OCI-LY7 (cell line): ENCODE results near the gene ACADVL. TPM values are rescaled to one million over a fixed set of nuclear protein-coding genes. Genes with fewer than 3 reads are reported as not detected.

ENCODE experiments used
- BruUV-seq: library from RNA; stranded (reverse); fragments of 400-500 nt; replicated peaks from 2 replicates; lab custom pipeline; 2021; lab: Mats Ljungman, UMichigan
- CTCF ChIA-PET: fragments of 300-600 bp; sonication (Branson Sonifier 250); formaldehyde crosslinking; loops from one replicate; lab custom pipeline; 2022; ENCODE audit warnings: antibody characterized with exemption; ENCODE audit not compliant: unreplicated experiment; lab: Charles Lee
- POLR2A ChIA-PET: fragments of 300-600 bp; sonication (Branson Sonifier 250); formaldehyde crosslinking; loops from one replicate; lab custom pipeline; 2022; ENCODE audit warnings: antibody characterized with exemption; lab: Charles Lee
- DNase-seq: peaks from one replicate; pipeline ENCODE4 v3.0.0-alpha.2; 2015; ENCODE audit warnings: low spot score
- H2AFZ ChIP-seq: fragments of 200-600 bp; sonication (generic), shearing (Covaris generic); 2 replicates; pipeline ENCODE4 v1.6.1; 2014; ENCODE audit warnings: mild to moderate bottlenecking, antibody characterized with exemption, low read length, moderate library complexity
- H3K27ac ChIP-seq: fragments of 200-600 bp; sonication (generic); 2 replicates; pipeline ENCODE4 v1.5.1; 2014; ENCODE audit warnings: mixed run types, low read depth, mild to moderate bottlenecking, moderate library complexity, low read length, inconsistent platforms; ENCODE audit not compliant: poor library complexity, severe bottlenecking
- H3K36me3 ChIP-seq: fragments of 200-600 bp; sonication (generic); 2 replicates; pipeline ENCODE4 v1.6.1; 2014; ENCODE audit warnings: mild to moderate bottlenecking, antibody characterized with exemption, low read length, moderate library complexity, mixed read lengths; ENCODE audit not compliant: insufficient read depth
- H3K4me1 ChIP-seq: fragments of 200-600 bp; sonication (generic); 2 replicates; pipeline ENCODE4 v1.5.1; 2014; ENCODE audit warnings: mild to moderate bottlenecking, low read length; ENCODE audit not compliant: insufficient read depth, poor library complexity, severe bottlenecking
- H3K4me2 ChIP-seq: fragments of 200-600 bp; sonication (generic); 2 replicates; pipeline ENCODE4 v1.6.1; 2014; ENCODE audit warnings: mild to moderate bottlenecking, low read length
- H3K4me3 ChIP-seq: fragments of 200-600 bp; sonication (generic); 2 replicates; pipeline ENCODE4 v1.5.1; 2014; ENCODE audit warnings: mild to moderate bottlenecking, low read depth, low read length; ENCODE audit not compliant: poor library complexity, severe bottlenecking
- H3K79me2 ChIP-seq: fragments of 200-600 bp; sonication (generic); 2 replicates; pipeline ENCODE4 v1.6.1; 2016; ENCODE audit warnings: low read depth, mild to moderate bottlenecking, low read length, moderate library complexity, mixed read lengths; ENCODE audit not compliant: insufficient read depth
- H3K9me2 ChIP-seq: fragments of 200-600 bp; sonication (generic); 2 replicates; pipeline ENCODE4 v1.6.1; 2016; ENCODE audit warnings: mild to moderate bottlenecking, low read length, mixed read lengths; ENCODE audit not compliant: insufficient read depth
- H3K9me3 ChIP-seq: fragments of 200-600 bp; sonication (generic); 2 replicates; pipeline ENCODE4 v1.6.1; 2014; ENCODE audit warnings: mild to moderate bottlenecking, mixed run types, low read length, mixed read lengths
- H4K20me1 ChIP-seq: fragments of 200-600 bp; sonication (generic); 2 replicates; pipeline ENCODE4 v1.6.1; 2014; ENCODE audit warnings: mild to moderate bottlenecking, antibody characterized with exemption, low read length, moderate library complexity, mixed read lengths; ENCODE audit not compliant: insufficient read depth
- CTCF ChIP-seq: fragments of 200-600 bp; sonication (generic); conservative IDR thresholded peaks from 2 replicates; pipeline ENCODE4 v1.5.1; 2014; ENCODE audit warnings: mild to moderate bottlenecking, antibody characterized with exemption, low read length, moderate library complexity, mixed read lengths
- EZH2phosphoT487 ChIP-seq: fragments of 200-600 bp; sonication (generic); IDR thresholded peaks from 2 replicates; pipeline ENCODE4 v1.6.1; 2018; ENCODE audit warnings: low read depth, borderline replicate concordance, mild to moderate bottlenecking, mixed run types, antibody characterized with exemption, low read length, moderate library complexity, mixed read lengths
- intact Hi-C: fragments of 100-400 bp; cut with micrococcal nuclease; formaldehyde crosslinking; loops from one replicate; pipeline ENCODE4 v1.10.0; 2022; ENCODE audit not compliant: unreplicated experiment
- total RNA-seq, 2 experiments: library from RNA; depleted of rRNA in 1 of 2; stranded (reverse); fragments of >200 nt in 1 of 2; shearing (Covaris generic) in 1 of 2; gene quantifications; 2 replicates each; pipeline ENCODE4 v1.2.3, GENCODE V29; 2014 to 2022

The ACADVL gene
- total RNA-seq, 2 experiments from 2014 or later = 204 to 297 TPM

GRCh38 chr17:7215136-7215638 is 4.6 kb upstream of the ACADVL start:
- Histone ChIP-seq H2AFZ (no peak overlapping the region), H3K4me3 (peak overlapping the region; percentile 75), H3K9me3 (no peaks in the 10 kb centered on the region), H3K79me2 (peaks cover 30% of the 10 kb centered on the region), H3K27ac (peak overlapping the region; percentile 65), H3K36me3 (no peaks in the 10 kb centered on the region), H4K20me1 (no peaks in the 10 kb centered on the region), H3K9me2 (no peaks in the 10 kb centered on the region), H3K4me2 (peak overlapping the region; percentile 78), H3K4me1 (peaks cover 54% of the 10 kb centered on the region)
- DNase-seq = no peak
- BruUV-seq = no TSS peak
- CTCF ChIA-PET = no interaction called here
- TF ChIP-seq EZH2phosphoT487 (no peak), CTCF (peak; percentile 23; the same call in 1 of the 2 replicates)
- POLR2A ChIA-PET = no interaction called here
- intact Hi-C loops = loop anchor here (2.0 kb wide), 1 partner anchor 24 kb away; the partner anchor contains the start of gene PHF23

GRCh38 chr17:7215652-7216180 is 4.0 kb upstream of the ACADVL start:
- H3K36me3 ChIP-seq = peaks cover 2% of the 10 kb centered on the region; the same call in 1 of the 2 replicates
- peaks cover 59% of the 10 kb centered on the region for H3K4me1 ChIP-seq
- H3K9me3 ChIP-seq = no peaks in the 10 kb centered on the region
- no peak for TF ChIP-seq CTCF
- TF ChIP-seq EZH2phosphoT487 = no peak
- DNase-seq = peak; percentile 25
- peaks cover 30% of the 10 kb centered on the region for H3K79me2 ChIP-seq
- BruUV-seq = no TSS peak
- H3K9me2 ChIP-seq = no peaks in the 10 kb centered on the region
- peak overlapping the region; percentile 65 for H3K27ac ChIP-seq
- H3K4me2 ChIP-seq = peak overlapping the region; percentile 78
- no peaks in the 10 kb centered on the region for H4K20me1 ChIP-seq
- H3K4me3 ChIP-seq = peak overlapping the region; percentile 75
- ChIA-PET CTCF (no interaction called here), POLR2A (no interaction called here)
- no peak overlapping the region for H2AFZ ChIP-seq
- intact Hi-C loops = loop anchor here (2.0 kb wide), 1 partner anchor 23 kb away; the partner anchor contains the start of gene PHF23
